Trophoblast cell (in vitro differentiated cells and primary cell): ENCODE results near the gene C16orf89.

Experiments
- DNase-seq, 2 donors: peaks; one replicate each; pipeline ENCODE4 v3.0.0-alpha.2; 2016
- H2AFZ ChIP-seq: 2 replicates; pipeline ENCODE4 v1.6.1; 2013; ENCODE audit warnings: low read length, moderate library complexity, mild to moderate bottlenecking; ENCODE audit not compliant: insufficient read depth, poor library complexity
- H2AK5ac ChIP-seq: 2 replicates; pipeline ENCODE4 v1.6.1; 2013; ENCODE audit warnings: mild to moderate bottlenecking, low read length
- H2BK120ac ChIP-seq: 2 replicates; pipeline ENCODE4 v1.6.1; 2013; ENCODE audit warnings: low read length, mild to moderate bottlenecking, moderate library complexity; ENCODE audit not compliant: insufficient read depth, poor library complexity
- H2BK12ac ChIP-seq: 2 replicates; pipeline ENCODE4 v1.6.1; 2013; ENCODE audit warnings: mild to moderate bottlenecking, low read length, moderate library complexity
- H2BK5ac ChIP-seq: 2 replicates; pipeline ENCODE4 v1.6.1; 2013; ENCODE audit warnings: low read length, low read depth, moderate library complexity, mild to moderate bottlenecking; ENCODE audit not compliant: poor library complexity
- H3K14ac ChIP-seq: 2 replicates; pipeline ENCODE4 v1.6.1; 2013; ENCODE audit warnings: mild to moderate bottlenecking, low read length
- H3K18ac ChIP-seq: 2 replicates; pipeline ENCODE4 v1.6.1; 2013; ENCODE audit warnings: mild to moderate bottlenecking, low read length
- H3K23ac ChIP-seq: 2 replicates; pipeline ENCODE4 v1.6.1; 2013; ENCODE audit warnings: low read length
- H3K27ac ChIP-seq: 2 replicates; pipeline ENCODE4 v1.5.1; 2013; ENCODE audit warnings: low read depth, mild to moderate bottlenecking, inconsistent platforms, low read length, moderate library complexity
- H3K27me3 ChIP-seq: 2 replicates; pipeline ENCODE4 v1.6.1; 2013; ENCODE audit warnings: inconsistent platforms, mild to moderate bottlenecking, low read length, moderate library complexity; ENCODE audit not compliant: insufficient read depth
- H3K36me3 ChIP-seq, 2 experiments: 1 replicate in 1 of 2; 2 replicates in 1 of 2; pipeline ENCODE4 v1.6.1; 2013; ENCODE audit warnings: low read length in 2 of 2, mild to moderate bottlenecking in 2 of 2, moderate library complexity in 1 of 2; ENCODE audit not compliant: insufficient read depth in 2 of 2, control insufficient read depth in 1 of 2
- H3K4ac ChIP-seq: 2 replicates; pipeline ENCODE4 v1.6.1; 2013; ENCODE audit warnings: low read depth, mild to moderate bottlenecking, low read length, moderate library complexity
- H3K4me1 ChIP-seq, 2 experiments: 1 replicate in 1 of 2; 2 replicates in 1 of 2; pipeline ENCODE4 v1.6.1; 2013; ENCODE audit warnings: low read length in 2 of 2, mild to moderate bottlenecking in 2 of 2, moderate library complexity in 1 of 2; ENCODE audit not compliant: insufficient read depth in 2 of 2, control insufficient read depth in 1 of 2
- H3K4me2 ChIP-seq: 2 replicates; pipeline ENCODE4 v1.6.1; 2013; ENCODE audit warnings: inconsistent platforms, mild to moderate bottlenecking, low read length, moderate library complexity
- H3K4me3 ChIP-seq: 2 replicates; pipeline ENCODE4 v1.5.1; 2013; ENCODE audit warnings: mild to moderate bottlenecking, low read depth, low read length, inconsistent platforms
- H3K79me1 ChIP-seq: one replicate; pipeline ENCODE4 v1.6.1; 2013; ENCODE audit warnings: low read length
- H3K79me2 ChIP-seq: 2 replicates; pipeline ENCODE4 v1.6.1; 2013; ENCODE audit warnings: low read length, mild to moderate bottlenecking; ENCODE audit not compliant: control insufficient read depth, insufficient read depth, poor library complexity
- H3K9ac ChIP-seq: 2 replicates; pipeline ENCODE4 v1.6.1; 2013; ENCODE audit warnings: mild to moderate bottlenecking, low read length
- H3K9me3 ChIP-seq: 2 replicates; pipeline ENCODE4 v1.6.1; 2013; ENCODE audit warnings: low read depth, mild to moderate bottlenecking, control low read depth, inconsistent platforms, low read length; ENCODE audit not compliant: insufficient read depth
- H4K12ac ChIP-seq: 2 replicates; pipeline ENCODE4 v1.6.1; 2013; ENCODE audit warnings: low read depth, mild to moderate bottlenecking, low read length, moderate library complexity
- H4K8ac ChIP-seq: 2 replicates; pipeline ENCODE4 v1.6.1; 2013; ENCODE audit warnings: low read depth, mild to moderate bottlenecking, low read length, moderate library complexity
- H4K91ac ChIP-seq: one replicate; pipeline ENCODE4 v1.6.1; 2013; ENCODE audit warnings: low read depth, mild to moderate bottlenecking, low read length, moderate library complexity
- WGBS: extraction: QIAGEN DNeasy Blood & Tissue Kit; methylation state at CpG from one replicate; pipeline ENCODE4 v1.1.7; 2013; ENCODE audit warnings: missing lambda C conversion rate; ENCODE audit not compliant: insufficient read length, insufficient coverage; ENCODE audit errors: extremely low coverage; 5-methylcytosine and 5-hydroxymethylcytosine counted together

C16orf89 gene

GRCh38 chr16:5069854-5070253 is 4.1 kb upstream of the C16orf89 start:
- no peak overlapping the region for H2BK12ac ChIP-seq
- H2BK5ac ChIP-seq = no peak overlapping the region
- no peaks in the 10 kb centered on the region for H3K36me3 ChIP-seq
- peak overlapping the region; percentile 3 for H3K4me3 ChIP-seq
- no peak overlapping the region for H3K4ac ChIP-seq
- H3K23ac ChIP-seq = no peak overlapping the region
- H3K9ac ChIP-seq = no peak overlapping the region
- H3K79me2 ChIP-seq = peaks cover 2% of the 10 kb centered on the region
- H3K18ac ChIP-seq = no peak overlapping the region
- H3K4me1 ChIP-seq = peaks cover 4 to 6% of the 10 kb centered on the region in 2 experiments
- H3K79me1 ChIP-seq = peaks cover 2% of the 10 kb centered on the region
- H2AFZ ChIP-seq = no peak overlapping the region
- no peak overlapping the region for H4K91ac ChIP-seq
- H3K9me3 ChIP-seq = no peaks in the 10 kb centered on the region
- no peak overlapping the region for H4K8ac ChIP-seq
- DNase-seq = no peak
- H3K14ac ChIP-seq = no peak overlapping the region
- WGBS = no CpG with 5 or more reads among the region's 9 CpGs
- H3K27me3 ChIP-seq = no peaks in the 10 kb centered on the region
- no peak overlapping the region for H2AK5ac ChIP-seq
- H2BK120ac ChIP-seq = no peak overlapping the region
- H4K12ac ChIP-seq = no peak overlapping the region
- no peak overlapping the region for H3K4me2 ChIP-seq
- H3K27ac ChIP-seq = no peak overlapping the region

- Histone ChIP-seq H3K9me3 (no peaks in the 10 kb centered on the region), H2AFZ (no peak overlapping the region), H3K27ac (no peak overlapping the region), H4K12ac (no peak overlapping the region), H3K27me3 (no peaks in the 10 kb centered on the region), H3K9ac (no peak overlapping the region), H4K8ac (no peak overlapping the region), H4K91ac (no peak overlapping the region), H2AK5ac (no peak overlapping the region), H3K14ac (no peak overlapping the region), H3K79me2 (peaks cover 2% of the 10 kb centered on the region), H3K4me2 (no peak overlapping the region), H2BK12ac (no peak overlapping the region), H3K18ac (no peak overlapping the region), H3K36me3 (no peaks in the 10 kb centered on the region), H3K23ac (no peak overlapping the region), H2BK120ac (no peak overlapping the region), H3K4me3 (no peak overlapping the region), H3K4ac (no peak overlapping the region), H2BK5ac (no peak overlapping the region), H3K4me1 (peaks cover 4 to 6% of the 10 kb centered on the region in 2 experiments), H3K79me1 (peaks cover 2% of the 10 kb centered on the region)
- DNase-seq = no peak
- no CpG with 5 or more reads among the region's 9 CpGs for WGBS
Measured at GRCh38 chr16:5069048-5069447, 3.3 kb upstream of the C16orf89 start.

- H2BK12ac ChIP-seq = no peak overlapping the region
- no peak overlapping the region for H3K14ac ChIP-seq
Measured at GRCh38 chr16:5066511-5066910, 755 bp upstream of the C16orf89 start.

GRCh38 chr16:5065326-5065725 is 430 bp downstream of the C16orf89 start:
- Histone ChIP-seq H3K4me2 (no peak overlapping the region), H2AFZ (no peak overlapping the region), H3K79me2 (no peaks in the 10 kb centered on the region), H3K9me3 (no peaks in the 10 kb centered on the region), H2BK5ac (no peak overlapping the region), H4K8ac (no peak overlapping the region), H3K18ac (no peak overlapping the region), H4K12ac (no peak overlapping the region), H2AK5ac (no peak overlapping the region), H3K23ac (no peak overlapping the region), H3K9ac (no peak overlapping the region), H3K36me3 (no peaks in the 10 kb centered on the region), H3K27me3 (no peaks in the 10 kb centered on the region), H3K4me3 (no peak overlapping the region), H4K91ac (no peak overlapping the region), H3K27ac (no peak overlapping the region), H3K14ac (no peak overlapping the region), H3K4me1 (no peaks in the 10 kb centered on the region), H3K79me1 (no peaks in the 10 kb centered on the region), H2BK120ac (no peak overlapping the region), H2BK12ac (no peak overlapping the region), H3K4ac (no peak overlapping the region)
- no CpG with 5 or more reads among the region's 8 CpGs for WGBS
- DNase-seq = no peak

More at GRCh38 chr16:5066511-5066910, 755 bp upstream of the C16orf89 start:
- DNase-seq = no peak
- no peak overlapping the region for H4K8ac ChIP-seq
- H3K9me3 ChIP-seq = no peaks in the 10 kb centered on the region
- H3K79me1 ChIP-seq = no peaks in the 10 kb centered on the region
- no peak overlapping the region for H2BK120ac ChIP-seq
- no peaks in the 10 kb centered on the region for H3K27me3 ChIP-seq
- WGBS = no CpG with 5 or more reads among the region's 6 CpGs
- no peak overlapping the region for H3K4me3 ChIP-seq
- H4K12ac ChIP-seq = no peak overlapping the region
- no peaks in the 10 kb centered on the region for H3K79me2 ChIP-seq
- no peaks in the 10 kb centered on the region for H3K36me3 ChIP-seq
- no peak overlapping the region for H3K18ac ChIP-seq
- H3K27ac ChIP-seq = no peak overlapping the region
- no peak overlapping the region for H3K9ac ChIP-seq
- no peak overlapping the region for H2AFZ ChIP-seq
- no peaks in the 10 kb centered on the region for H3K4me1 ChIP-seq
- H2BK5ac ChIP-seq = no peak overlapping the region
- H3K4ac ChIP-seq = no peak overlapping the region
- H2AK5ac ChIP-seq = no peak overlapping the region
- no peak overlapping the region for H3K23ac ChIP-seq
- no peak overlapping the region for H4K91ac ChIP-seq
- H3K4me2 ChIP-seq = no peak overlapping the region
